ENCODE data around the gene IFNA13. TPM values are rescaled to one million over a fixed set of nuclear protein-coding genes. Genes with fewer than 3 reads are reported as not detected.

The IFNA13 gene
- total and polyA plus RNA-seq, 12 donors = not detected

DNA sequence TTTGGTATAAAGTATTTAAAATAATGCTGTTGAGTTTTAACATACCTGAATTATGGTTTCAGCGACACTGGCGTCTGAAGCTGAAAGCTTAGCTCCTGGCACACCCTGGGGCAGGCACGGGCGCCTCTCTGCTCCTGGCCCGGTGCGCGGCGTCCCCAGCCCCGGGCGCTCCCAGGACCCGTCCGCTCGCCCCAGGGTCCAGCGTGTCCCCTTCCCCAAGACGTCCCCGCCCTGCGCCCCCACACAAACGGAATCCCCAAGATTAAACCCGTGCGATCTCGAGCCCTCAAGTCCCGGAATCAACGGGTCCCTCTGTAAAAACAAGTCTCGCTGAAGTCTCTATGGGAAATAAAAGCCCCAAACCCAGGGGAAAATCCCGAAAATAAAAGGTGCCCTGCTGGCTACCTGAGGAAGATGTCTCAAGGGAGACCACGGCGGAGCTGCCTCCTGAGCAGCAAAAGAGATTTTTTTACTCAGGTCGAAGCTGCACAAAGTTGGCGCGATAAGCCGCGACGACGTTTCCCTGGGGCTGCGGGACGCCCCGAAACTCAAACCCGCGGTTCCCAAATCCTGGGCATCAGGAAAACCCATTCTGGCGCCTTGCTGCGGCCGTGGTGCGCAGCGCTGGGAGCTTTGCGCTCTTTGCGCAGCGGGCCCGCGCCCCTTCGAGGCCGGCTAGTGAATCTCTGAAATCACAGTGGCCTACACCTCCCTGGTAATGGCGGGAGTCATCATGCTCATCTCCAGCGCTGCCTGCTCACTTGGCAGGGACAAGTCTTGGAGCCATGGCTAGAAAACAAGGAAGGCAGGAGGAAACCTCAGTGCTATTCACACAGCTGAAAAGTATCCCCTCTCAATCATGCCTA is 34.8 kb upstream of the IFNA13 start:
- 2% methylated on average over 53 of the region's 53 CpGs for WGBS, 2 donors
- H3K4me3 ChIP-seq = peak overlapping the region; percentile 4 to 36 (median 26)
- ATAC-seq (peak in 1 of 8 donors; percentile 44), DNase-seq (no peak)
- H3K4me1 ChIP-seq = peaks cover 0 to 14% (median 9%) of the 10 kb centered on the region in 9 donors
- no peaks in the 10 kb centered on the region for H3K36me3 ChIP-seq
- TF ChIP-seq, protein P1, sequence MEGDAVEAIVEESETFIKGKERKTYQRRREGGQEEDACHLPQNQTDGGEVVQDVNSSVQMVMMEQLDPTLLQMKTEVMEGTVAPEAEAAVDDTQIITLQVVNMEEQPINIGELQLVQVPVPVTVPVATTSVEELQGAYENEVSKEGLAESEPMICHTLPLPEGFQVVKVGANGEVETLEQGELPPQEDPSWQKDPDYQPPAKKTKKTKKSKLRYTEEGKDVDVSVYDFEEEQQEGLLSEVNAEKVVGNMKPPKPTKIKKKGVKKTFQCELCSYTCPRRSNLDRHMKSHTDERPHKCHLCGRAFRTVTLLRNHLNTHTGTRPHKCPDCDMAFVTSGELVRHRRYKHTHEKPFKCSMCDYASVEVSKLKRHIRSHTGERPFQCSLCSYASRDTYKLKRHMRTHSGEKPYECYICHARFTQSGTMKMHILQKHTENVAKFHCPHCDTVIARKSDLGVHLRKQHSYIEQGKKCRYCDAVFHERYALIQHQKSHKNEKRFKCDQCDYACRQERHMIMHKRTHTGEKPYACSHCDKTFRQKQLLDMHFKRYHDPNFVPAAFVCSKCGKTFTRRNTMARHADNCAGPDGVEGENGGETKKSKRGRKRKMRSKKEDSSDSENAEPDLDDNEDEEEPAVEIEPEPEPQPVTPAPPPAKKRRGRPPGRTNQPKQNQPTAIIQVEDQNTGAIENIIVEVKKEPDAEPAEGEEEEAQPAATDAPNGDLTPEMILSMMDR (IDR thresholded peaks at IDR 0.05) = no peak
- no peaks in the 10 kb centered on the region for H3K9me3 ChIP-seq
- peaks cover 0 to 80% (median 54%) of the 10 kb centered on the region in 7 donors for H3K27me3 ChIP-seq
- no peak overlapping the region for H3K27ac ChIP-seq
- intact Hi-C loops (cut with DNase I) = no loop called here

DNA sequence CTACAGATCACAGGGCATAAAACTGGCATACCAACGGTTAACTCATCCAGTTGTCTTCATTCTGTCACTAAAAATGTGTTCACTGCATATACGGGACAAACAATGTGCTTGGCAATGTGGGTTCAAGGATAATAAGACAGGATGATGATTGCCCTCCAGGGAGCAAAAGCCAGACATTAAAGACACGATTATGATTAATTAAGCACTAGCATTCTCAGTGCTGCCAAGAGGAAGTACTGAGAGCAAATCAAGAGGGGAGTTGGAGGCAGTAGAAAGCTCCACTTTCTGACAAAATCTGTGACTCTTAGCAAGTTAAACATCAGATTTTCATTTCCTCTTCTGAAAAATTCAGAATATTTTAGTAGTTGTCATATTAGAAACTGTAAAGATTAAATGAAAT is 32.1 kb upstream of the IFNA13 start:
- Histone ChIP-seq H3K4me1 (peaks cover 0 to 25% (median 15%) of the 10 kb centered on the region in 9 donors), H3K36me3 (no peaks in the 10 kb centered on the region), H3K27ac (no peak overlapping the region), H3K27me3 (peaks cover 0 to 98% (median 81%) of the 10 kb centered on the region in 7 donors), H3K4me3 (no peak overlapping the region), H3K9me3 (no peaks in the 10 kb centered on the region)
- TF ChIP-seq, protein P1 (IDR thresholded peaks at IDR 0.05) = no peak
- DNase-seq (no peak), ATAC-seq (no peak)
- intact Hi-C loops (cut with DNase I) = loop anchor here in 5 of 10 donors (5.0 kb wide), 2 partner anchors 73 to 78 kb away; no protein-coding TSS in a partner anchor
- WGBS, 2 donors = 34 to 38% methylated on average over 3 of the region's 3 CpGs

DNA sequence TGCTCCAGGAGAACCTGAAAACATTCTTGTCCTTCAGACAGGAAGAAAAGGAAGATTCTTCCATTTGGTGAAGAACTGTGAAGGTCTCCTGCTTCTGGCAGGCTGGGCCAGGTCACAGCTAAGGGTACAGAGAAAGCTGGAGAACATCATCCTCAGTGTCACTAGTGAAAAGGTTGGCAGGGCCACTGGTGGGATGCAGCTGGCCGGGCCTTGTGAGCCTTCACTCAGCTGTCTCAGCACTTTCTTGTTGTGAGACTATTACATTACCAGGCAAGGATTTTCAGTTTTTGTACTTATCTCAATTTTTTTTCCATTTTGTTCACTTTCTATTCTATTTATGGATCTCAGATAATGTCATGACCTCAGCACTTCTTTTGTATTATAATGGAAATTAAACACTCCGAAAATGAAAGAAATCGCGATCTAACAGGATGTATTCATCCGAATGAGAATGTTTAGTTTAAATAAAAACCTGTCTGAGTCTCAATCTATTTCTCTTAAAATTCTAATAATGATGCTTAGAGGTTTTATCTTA is 31.2 kb upstream of the IFNA13 start:
- ATAC-seq = no peak
- H3K27me3 ChIP-seq = peaks cover 0 to 98% (median 85%) of the 10 kb centered on the region in 7 donors

More for the DNA sequence above, 31.2 kb upstream of the IFNA13 start:
- Histone ChIP-seq H3K27ac (no peak overlapping the region), H3K4me1 (peaks cover 0 to 25% (median 15%) of the 10 kb centered on the region in 9 donors), H3K36me3 (no peaks in the 10 kb centered on the region), H3K9me3 (no peaks in the 10 kb centered on the region), H3K4me3 (no peak overlapping the region)
- WGBS, 2 donors = 68 to 82% methylated on average over 5 of the region's 5 CpGs
- intact Hi-C loops (cut with DNase I) = loop anchor here in 5 of 10 donors (5.0 kb wide), 2 partner anchors 72 to 77 kb away; no protein-coding TSS in a partner anchor
- TF ChIP-seq, protein P1 (IDR thresholded peaks at IDR 0.05) = no peak
- DNase-seq = no peak

Measured in heart right ventricle (tissue), 16 donors.